ENCODE results near the gene ADSS2.

ADSS2 gene

DNA sequence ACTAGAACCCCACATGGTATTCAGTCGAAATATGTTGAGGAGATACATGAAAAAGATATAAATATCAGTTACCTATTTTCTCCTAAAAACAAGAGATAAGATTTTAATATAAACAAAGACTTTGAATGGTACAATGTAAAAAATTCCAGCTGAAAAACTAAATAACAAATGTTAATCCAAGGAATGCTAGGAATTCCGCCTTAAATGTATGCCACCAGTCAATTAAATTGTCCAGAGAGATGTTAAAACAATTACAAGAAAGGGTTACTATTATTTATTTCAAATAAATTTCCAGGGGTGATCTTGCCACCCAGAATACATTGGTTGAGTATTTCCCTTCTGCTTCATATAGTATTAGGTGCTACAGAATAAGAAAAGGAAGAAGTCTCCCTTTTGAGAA is 4.2 kb downstream of the ADSS2 start:
- intact Hi-C loops (cut with DNase I) = no loop called here
- no peak for DNase-seq

DNA sequence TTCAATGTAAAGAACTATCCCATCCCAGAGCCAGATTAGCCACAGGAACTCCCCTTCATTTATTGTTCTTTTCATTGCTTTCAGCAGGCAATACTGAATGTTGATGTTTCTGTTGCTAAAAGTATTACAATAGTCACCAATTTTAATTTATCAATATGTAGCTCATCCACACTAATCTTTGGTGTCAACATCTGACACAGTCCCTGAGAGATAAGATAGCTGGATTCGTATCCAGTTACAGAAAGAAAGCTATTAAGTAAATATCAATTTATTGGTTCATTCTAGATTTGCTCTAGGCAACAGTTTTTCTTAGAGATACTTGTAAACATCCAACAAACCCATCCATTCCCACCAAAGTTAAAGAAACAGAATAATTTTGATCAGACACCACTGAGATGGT is 4.7 kb downstream of the ADSS2 start:
- no peak for DNase-seq
- intact Hi-C loops (cut with DNase I) = no loop called here

DNA sequence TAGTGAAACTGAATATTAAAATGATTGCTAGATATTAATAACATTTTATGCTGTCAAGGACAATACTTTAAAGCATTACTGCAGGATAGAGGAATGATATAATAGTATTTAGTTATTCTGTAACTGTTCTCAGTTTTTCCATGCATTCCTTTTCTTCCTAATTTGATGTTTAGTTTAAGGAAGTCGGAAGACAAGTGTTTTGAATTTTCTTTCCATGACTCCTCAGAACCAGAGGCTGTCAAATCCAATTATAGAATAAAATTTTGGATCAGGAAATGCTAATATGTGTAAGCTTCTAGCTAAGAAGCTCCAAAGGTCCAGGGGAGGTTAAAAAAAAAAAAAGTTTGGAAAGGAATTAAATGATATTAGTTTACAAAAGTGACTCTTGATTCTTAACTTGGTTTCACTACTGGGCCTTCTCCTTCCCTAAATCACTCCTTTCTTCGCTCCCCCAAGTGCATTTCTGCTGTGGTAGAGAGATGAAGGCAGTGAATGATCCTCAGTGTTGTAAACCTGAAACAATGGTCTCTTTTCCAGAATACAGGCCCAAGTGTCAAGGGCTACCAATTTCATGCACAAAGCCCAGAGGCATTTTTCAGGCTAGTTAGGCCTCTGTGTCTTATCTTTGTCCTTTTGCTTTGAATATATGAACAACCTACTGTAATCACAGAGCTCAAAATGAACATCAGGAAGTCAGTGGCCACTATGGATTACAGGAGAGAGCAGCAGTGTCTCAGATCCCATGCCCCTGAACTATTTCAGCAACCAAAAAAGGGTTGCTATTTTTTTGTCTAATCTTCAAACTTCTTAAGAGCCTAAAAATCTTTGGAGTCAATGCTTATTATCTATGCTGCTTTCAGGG is 6.2 kb downstream of the ADSS2 start:
- intact Hi-C loops (cut with DNase I) = no loop called here
- DNase-seq = no peak

DNA sequence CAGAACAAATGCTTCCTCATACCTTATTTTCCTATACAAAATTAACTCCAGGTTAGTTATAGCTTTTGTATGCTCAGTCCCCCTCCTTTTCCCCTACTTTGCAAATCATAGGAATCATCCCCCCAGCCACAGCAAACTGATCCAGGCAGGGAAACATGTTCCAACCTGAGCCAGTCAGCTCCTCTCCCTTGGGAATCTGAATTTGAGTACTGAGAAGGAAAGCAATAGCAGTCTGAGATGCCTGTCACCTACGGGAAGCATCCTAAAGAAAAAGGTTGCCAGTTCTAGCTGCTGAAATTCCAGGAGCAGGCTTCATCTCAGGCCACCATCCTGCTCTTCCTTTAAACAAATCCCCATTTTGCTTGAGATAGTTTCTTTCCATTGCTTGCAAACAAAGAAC is 6.9 kb downstream of the ADSS2 start:
- intact Hi-C loops (cut with DNase I) = no loop called here
- DNase-seq = no peak

DNA sequence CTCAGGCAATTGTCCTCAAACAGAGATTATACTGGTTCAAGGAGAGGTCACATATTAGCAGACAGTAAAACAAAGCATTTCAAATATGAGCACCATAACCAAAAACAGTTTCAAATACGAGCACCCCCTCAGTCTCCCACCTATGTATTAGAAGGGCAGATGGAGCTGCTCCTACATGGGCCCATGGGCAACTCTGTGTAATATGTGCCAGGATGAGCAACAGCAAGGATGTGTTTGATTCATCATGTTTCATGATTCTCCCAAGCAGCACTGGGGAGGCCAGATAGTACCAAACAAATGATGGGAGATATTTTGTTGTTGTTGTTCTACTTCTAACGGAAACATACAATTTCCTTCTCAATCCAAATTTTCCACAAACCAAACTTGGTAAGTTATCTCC is 8.9 kb downstream of the ADSS2 start:
- no peak for DNase-seq
- intact Hi-C loops (cut with DNase I) = no loop called here

DNA sequence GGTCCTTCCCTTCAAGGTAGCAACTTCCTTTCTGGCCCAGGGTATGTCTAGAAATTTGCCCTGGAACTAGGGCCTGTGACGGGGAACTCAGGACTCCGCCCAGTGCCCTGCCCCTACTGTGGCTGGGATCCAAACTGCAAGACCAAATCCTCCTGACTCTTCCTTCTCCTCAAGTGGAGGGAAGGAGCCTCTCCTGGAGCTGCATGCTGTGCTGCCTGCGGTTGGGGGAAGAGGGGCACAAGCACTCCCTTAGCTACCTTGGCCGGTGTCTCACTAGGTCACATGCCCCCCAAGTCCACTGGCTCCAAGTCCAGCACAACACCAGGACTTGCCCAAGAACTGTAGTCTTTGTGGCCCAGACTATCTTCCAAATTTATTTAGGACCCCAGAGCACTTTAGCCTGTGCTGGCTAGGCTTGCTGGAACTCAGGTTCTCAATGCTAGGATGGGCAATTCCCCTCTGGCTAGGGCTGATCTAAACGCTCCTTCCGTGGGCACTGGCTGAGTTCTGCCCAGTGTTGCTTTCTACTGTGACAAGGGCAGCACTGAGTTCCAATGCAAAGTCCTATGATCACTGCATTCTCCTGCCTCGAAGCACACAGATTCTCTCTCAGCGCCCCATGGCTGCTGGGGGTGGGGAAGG is 12.2 kb downstream of the ADSS2 start:
- intact Hi-C loops (cut with DNase I) = no loop called here
- DNase-seq = no peak

DNA sequence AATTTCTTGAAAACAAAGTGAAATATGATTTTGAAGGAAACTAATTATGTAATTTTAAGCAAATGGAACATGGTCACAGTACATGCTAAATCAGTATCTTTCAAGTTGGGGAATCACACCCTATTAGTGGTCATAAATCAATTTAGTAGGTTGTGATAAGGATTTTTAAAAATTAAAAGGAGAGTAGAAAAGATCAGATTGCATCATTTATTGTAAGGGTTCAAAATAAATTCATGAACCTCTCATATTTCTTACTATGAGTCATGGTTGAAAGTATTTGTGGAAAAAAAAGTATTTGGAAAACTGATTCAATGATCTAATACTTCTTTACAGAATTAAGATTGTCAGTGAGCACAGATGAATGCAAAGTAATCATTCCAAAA is 14.6 kb downstream of the ADSS2 start:
- intact Hi-C loops (cut with DNase I) = no loop called here
- no peak for DNase-seq

DNA sequence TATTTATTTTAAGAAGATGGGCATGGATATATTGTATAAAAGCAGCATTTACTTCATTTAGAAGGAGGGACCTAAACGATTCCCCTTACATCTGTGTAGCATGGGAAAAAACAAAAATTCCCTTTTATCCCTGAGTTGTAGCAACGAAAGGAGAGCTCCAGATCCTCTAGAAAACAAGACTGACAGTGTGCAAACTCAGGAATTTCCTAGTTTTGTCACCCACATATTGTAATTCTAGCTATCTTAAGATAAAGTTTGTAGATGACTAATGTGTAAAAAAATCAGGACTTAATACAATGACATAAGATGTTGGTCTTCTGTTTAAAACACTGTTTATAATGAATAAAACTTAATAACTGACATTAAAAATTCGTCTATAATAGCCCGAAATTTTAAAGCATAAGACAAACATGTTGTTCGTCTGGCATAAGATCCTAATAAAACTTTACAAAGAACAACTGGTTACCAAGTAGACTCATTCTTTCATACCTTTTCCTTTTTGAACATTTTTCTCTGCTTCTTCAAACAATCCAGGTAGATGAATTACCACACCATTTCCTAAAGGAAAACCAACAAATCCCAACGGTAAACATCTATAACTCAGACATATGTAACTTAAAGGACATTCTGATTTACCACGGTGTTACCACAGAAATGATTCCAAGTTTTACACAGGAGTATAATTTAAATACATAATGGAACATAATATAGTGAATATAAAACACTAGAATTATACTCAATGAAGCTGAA is 15.2 kb downstream of the ADSS2 start:
- intact Hi-C loops (cut with DNase I) = no loop called here
- no peak for DNase-seq

DNA sequence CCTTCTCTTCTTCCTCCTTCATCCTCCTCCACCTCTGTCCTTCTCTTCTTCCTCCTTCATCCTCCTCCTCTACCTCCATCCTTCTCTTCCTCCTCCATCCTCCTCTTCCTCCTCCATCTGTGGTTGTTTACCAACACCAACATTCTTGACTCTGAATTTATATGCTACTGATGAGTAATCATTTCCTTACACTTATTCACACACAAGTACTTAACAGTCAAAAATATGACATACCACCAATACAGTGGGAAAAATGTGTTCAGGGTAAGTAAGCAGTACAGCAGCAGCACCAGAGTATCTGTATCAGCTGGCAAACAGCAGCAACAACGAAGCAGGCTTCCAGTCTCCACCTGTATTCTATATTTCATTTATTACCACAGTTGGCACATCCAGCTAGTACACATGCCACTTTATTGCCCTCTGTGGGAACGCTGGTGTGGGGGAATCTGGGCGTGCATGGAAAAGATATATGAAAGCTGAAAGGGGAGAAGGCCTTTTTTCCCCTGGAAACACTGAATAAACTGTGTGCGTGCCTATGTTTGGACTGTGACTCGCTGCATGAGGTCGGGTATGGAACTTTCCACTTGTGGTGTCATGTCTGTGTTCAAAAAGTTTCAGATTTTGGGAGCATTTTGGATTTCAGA is 16.0 kb downstream of the ADSS2 start:
- intact Hi-C loops (cut with DNase I) = no loop called here
- DNase-seq = no peak

DNA sequence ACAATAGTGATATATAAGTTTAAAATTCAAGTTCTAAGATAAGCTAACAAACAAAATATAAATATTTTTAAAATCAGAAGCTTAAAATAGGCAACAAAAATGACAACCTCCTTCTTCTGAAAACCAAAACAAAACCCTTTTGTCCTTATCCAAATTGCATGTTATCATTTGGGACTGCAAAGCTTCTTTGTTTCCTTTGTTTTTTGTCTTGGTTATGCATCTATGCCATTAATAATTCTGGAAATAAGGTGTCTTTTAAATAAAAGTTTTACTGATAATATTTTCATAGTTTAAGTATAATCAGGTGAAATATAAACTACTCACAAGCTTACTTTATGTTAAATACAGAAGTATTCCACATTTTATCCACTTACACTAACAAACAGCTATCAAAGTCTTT is 20.5 kb downstream of the ADSS2 start:
- intact Hi-C loops (cut with DNase I) = no loop called here
- no peak for DNase-seq

DNA sequence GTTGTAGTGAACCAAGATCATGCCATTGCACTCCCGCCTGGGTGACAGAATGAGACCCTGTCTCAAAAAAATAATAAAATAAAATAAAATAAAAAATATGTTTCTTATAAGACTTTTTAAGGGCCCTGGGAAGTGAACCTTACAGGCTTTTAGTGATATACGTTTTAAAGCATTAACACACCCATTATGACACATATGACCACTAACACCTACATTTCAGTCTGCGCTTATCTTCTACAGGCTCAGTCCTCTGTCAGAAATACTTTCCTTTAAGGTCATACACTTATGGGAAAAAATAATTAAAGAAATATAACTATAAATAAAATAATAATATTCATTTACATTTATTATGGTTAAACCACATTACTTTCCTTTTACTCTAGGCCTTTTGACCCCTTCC is 21.9 kb downstream of the ADSS2 start:
- no peak for DNase-seq
- intact Hi-C loops (cut with DNase I) = no loop called here

DNA sequence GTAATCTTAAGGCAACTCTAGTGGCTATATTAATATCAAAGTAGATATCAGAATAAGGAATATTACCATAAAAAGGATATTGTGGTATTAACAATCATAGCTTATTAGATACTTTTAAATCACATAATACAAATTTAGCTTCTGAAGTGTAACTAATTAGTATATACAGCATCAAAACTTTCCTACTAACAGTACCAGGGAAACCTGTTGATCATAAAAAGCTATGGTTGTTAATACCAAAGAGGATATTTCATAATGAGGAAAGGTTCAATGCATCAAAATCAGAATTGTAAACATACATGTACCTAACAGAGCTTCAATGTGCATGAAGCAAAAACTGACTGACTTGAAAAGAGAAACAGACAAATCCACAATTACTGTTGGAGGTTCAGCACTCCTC is 24.1 kb downstream of the ADSS2 start:
- DNase-seq = no peak
- intact Hi-C loops (cut with DNase I) = no loop called here

DNA sequence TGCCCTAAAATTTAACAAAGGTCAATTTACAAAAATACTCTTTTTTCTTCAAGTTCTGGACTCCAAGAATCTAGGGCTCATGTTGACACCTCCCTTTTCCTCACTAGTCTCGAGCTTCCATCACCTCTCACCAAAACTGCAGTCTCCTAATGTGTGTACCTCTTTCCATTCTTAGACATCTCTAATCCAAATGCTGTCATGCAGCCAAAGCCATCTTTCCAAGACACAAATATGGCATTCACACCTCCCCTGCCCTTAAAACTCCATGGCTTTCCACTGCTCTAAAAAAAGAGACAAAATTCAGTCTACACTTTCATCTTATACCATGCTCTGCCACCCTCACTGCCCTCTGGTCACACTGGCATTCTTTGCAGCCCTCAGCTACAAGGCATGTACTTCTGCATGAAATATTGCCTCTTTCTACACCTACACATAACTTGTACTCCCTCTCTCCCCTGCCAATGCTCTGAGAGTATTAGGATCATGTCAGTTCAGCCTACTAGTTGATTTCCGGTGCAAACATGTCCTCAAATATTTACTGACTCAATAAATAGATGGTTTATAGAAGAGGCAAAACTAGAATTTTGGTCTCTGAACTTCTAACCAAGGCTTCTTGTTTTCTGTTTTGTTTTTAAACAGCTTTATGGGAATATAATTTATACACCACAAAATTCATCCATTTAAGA is 26.9 kb downstream of the ADSS2 start:
- DNase-seq = peak in 1 of 10 donors; percentile 57
- intact Hi-C loops (cut with DNase I) = no loop called here

DNA sequence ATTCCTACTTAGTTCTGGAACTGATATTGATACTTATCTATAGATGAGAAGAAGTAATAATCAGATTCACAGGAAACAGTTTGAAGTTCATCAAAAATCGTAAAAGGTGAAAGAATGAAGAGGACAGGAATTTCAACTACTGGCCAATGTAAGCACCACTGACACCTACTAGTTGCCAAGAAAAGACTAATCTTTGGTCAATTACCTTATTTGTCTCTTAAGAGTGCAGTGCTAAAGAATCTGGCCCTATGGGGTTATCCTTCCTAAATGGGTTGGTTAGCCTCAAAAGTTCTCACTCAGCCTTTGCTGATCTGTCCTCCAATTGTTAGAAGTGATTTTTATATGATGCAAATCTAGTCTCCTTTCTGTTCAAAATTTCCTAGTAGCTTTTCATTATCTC is 29.5 kb downstream of the ADSS2 start:
- intact Hi-C loops (cut with DNase I) = no loop called here
- DNase-seq = no peak

DNA sequence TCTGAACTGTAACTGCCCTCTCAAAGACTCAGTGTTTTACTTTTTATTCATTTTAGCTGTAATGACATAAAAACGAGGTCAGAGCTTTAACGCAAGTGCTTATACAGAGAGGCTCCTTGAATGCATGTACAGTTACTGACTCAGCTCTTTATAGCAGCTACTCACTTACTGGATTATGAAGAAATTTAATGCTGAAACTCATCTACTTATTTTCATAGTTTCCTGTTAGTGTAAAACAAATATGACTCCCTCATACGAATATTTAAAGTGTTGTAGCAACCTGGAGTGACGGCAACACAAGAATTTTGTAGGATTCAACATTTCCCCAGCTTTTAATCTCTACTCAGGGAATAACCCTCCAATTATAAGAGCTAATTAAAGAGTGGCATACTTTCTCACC is 32.7 kb downstream of the ADSS2 start:
- no peak for DNase-seq
- intact Hi-C loops (cut with DNase I) = no loop called here

DNA sequence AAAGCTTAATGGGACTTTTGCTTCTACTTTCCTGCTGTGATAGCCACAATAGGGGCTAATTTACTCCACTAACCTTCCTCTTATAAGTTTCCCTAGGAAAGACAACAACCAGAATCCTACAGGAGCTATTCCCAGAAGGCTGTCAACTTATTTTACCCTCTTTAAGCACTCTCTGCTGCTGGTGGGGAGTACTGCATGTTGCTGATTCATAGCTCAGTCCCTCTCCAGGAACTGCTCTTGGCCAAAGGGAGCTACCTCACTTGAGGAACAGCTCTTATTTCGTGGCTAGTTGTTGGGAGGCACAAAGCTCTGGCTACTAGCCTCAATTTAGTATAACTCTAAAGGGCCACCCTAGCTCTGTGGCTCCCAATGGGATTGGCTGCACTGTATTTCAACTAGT is 37.2 kb downstream of the ADSS2 start:
- intact Hi-C loops (cut with DNase I) = no loop called here

DNA sequence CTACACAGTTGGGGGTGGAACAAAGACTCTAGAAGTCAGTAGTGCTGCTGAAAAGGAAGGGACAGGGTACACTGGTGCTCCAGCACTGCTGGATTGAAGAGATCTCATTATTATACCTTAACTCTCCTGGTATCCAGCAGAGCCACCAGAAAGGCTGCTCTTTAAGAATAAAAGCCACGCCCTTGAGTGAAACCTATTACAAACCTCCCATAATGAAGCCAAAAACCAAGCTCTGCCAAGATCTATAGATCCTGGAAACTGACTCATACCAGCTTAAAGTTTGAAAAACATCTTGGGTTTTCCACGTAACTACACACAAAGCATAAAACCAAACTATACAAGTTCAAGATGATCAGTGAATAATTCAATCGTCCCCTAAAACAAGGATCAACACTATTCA is 38.0 kb downstream of the ADSS2 start:
- intact Hi-C loops (cut with DNase I) = no loop called here
- no peak for DNase-seq

More for the DNA sequence above, 37.2 kb downstream of the ADSS2 start:
- no peak for DNase-seq

DNA sequence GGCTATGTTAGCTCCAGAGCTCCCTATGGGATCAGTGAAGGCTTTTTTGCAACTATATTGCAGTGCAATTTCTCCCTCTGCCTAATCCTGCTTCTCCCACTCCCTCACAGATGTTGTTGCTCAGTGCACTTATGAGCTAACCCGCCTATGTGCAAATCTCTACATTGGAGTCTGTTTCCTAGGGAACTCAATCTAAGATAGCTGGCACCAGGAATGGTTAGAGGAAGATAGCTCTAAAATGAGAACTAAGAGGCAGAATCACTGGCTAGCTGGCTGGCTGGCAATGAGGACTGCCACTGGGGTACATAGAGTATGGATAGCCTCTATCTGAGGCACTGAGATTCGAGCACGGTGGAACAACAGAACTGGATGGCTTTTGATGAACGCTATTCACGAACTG is 39.5 kb downstream of the ADSS2 start:
- DNase-seq = peak in 3 of 10 donors; percentile 22 to 77 (median 60)
- intact Hi-C loops (cut with DNase I) = no loop called here

DNA sequence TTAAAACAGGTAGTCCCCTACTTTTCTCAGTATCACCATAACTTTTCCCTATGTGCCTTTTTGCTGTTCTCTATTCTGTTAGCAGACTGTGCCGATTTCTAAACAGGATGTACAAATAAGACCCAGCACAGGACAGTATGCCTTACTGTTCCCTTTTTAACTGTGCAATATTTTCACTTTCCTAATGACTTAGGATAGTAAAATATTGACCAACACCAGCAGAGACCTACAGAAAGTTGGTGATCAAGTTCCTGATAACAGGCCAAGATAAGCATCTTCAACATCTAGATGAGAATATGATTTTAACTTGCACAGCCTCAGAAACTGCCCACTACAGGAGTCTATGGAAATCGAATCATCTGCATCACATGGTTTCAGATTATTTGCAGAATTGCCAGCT is 42.0 kb downstream of the ADSS2 start:
- intact Hi-C loops (cut with DNase I) = no loop called here
- DNase-seq = no peak

DNA sequence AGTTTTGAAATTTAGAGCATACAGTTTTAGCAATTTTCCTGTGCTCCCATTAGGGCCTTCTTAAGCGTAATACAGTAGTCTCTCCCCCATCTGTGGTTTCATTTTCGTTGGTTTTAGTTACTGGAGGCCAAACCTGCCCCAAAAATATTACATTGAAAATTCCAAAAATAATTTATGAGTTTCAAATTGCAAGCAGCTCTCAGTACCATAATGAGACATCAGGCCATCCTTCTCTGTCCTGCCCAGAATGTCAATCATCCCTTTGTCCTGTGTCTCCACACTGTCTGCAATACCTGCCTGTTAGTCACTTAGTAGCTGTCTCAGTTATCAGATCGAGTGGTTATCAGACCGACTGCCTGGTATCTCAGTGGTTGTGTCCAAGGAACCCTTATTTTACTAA is 45.4 kb downstream of the ADSS2 start:
- intact Hi-C loops (cut with DNase I) = no loop called here
- no peak for DNase-seq

DNA sequence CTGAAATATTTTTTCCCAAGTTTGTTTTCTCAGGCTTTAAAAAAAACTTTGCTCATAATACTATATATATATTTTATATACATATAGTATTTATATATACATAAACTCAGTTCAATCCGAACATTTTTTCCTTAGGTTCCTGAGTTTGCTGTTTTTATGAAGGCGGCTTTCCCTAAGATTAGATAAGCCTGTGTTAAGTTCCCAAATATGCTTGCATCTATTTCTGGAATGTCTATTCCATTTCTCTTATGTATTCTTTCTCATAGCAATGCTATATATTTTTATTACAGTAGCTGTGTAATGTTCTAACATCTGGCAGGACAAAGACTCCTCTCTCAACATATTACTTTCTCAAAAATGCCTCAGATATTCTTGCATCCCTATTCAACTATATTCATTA is 45.9 kb downstream of the ADSS2 start:
- intact Hi-C loops (cut with DNase I) = no loop called here

More for the DNA sequence above, 45.9 kb downstream of the ADSS2 start:
- DNase-seq = no peak

Data from posterior cingulate gyrus (tissue), 11 donors.